T-helper 1 cell treated with Interleukin-12 subunit alpha and Interleukin-12 subunit beta and Interleukin-4 antibody, amounts not matched to agents 30 ng/mL and 1 ng/mL, for 36 hours (primary cell): Measurements from ENCODE around the gene PIPOX. TPM values are rescaled to one million over a fixed set of nuclear protein-coding genes. Genes with fewer than 3 reads are reported as not detected.
"Not testable (repeated sequence)": the region's sequence is repeated elsewhere in the genome, so short reads cannot be mapped to it uniquely, and the experiment has no call there.

Source experiments
- intact Hi-C: fragments of 100-400 bp; cut with micrococcal nuclease; formaldehyde crosslinking; loops from one replicate; pipeline ENCODE4 v1.15.1; 2024
- total RNA-seq: library from RNA; stranded (reverse); gene quantifications from 2 replicates; pipeline ENCODE4 v1.2.3, GENCODE V29; 2022

The PIPOX gene
- total RNA-seq, 1 donor from 2014 or later: 2.2 TPM

DNA sequence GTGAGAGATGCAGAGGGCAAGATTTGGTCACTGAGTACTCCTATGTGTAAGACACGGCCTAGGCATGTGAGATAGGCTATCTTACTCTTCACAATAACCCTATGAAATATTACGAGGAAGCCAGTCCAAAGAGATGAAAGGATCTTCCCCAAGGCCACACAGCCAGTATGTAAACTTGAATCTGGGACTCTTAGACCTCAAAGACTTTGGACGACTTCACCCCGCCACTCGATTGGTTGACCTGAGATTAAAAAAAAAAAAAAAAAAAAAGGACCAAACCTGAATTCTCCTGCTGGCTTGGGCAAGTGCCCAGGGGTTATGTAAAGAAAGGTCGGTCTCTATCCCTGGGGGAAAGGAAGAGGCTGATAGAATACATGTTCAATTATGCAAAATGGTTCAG lies 33.1 kb downstream of the PIPOX start:
- intact Hi-C loops: no loop called here

DNA sequence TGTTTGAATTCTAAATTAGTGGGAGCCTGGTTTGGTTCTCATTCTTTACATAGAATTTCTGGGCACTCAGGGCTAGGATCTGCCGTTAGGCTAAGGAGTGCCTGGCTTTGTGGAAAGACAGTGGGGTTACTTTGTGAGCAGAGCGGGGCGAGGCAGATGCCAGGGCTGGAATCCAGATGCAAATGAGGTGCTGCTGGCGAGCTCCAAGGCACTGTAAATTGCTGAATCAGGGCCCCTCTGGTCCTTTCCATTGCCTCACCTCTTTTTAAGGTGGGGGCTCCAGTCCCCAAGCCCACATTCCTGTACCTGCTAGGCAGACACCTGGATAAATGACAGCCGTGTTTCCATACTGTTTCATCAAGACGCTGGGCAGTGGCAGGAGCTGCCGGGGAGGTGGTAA lies 33.8 kb downstream of the PIPOX start:
- intact Hi-C loops: no loop called here

DNA sequence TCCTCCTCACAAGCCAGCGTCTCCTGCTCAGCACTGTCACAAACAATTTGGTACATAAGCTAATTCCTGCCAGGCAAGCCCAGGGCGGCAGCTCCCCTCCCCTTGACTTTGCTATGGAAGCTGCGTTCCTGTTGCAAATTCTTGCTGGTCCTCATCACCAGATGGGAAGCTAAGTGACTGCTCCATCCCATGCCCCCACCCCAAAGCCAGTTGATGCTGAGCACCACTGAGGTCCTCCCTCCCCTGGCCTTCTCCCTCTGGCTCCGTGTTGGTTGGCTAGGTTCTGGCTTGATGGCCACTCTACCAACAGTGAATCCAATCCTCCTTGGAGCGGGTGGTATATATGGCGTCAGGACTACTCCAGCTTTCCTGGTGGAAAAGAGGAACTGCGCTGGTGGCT lies 34.4 kb downstream of the PIPOX start:
- intact Hi-C loops: no loop called here

DNA sequence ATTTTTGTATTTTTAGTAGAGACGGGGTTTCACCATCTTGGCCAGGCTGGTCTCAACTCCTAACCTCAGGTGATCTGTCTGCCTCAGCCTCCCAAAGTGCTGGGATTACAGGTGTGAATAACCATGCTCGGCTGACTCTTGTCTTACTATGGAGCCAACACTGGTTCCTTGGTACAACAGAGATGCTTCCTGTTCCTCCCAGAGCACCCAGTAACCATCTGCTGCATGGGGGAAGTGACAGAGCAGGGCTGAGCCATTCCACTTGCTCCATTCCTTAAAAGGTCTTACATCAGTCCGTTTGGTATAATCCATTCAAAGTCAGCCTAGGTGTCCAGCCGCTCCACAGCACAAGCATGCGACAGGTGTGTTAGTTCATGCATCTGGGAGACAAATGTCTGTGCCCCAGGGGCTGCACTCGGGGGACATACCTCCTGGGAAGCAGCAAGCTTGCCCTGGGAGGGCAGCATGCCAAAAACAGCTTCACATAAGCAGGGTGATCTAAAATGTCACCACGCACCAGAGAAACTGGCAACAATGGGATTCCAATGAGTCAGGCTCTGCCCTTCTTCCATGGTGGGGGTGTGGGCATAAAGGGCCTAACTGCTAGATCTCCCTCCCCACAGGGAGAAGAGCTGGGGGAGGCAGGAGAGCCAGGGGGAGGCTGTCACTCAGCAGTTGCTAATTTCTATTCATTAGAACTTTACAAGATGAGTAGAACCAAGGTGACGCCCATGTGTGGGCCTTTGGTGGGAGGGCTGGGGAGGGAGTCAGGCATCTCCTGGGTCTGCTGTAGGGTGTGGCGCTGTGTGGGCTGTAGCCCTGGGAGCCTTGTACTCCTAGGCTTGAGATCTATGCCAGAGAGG lies 35.5 kb downstream of the PIPOX start:
- intact Hi-C loops: no loop called here

DNA sequence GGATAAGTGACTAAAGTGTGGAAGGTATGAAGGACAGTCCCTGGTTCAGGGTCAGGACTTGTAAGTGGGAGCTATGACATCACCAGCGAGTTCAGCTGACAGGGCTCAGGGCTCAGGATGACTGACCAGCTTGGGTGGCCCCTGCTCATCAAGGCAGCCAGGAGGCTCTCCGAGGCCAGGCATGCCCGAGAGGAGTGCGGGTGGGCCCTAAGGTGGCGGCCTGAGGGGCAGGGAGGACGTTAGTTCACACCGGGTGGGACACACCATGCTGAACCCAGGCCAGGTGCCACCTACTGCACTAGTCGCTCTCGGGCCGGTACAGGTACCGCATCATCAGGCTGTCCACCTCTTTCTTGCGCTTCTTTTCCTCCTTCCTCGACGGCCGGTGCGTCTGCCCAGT lies 36.5 kb downstream of the PIPOX start:
- intact Hi-C loops: no loop called here

DNA sequence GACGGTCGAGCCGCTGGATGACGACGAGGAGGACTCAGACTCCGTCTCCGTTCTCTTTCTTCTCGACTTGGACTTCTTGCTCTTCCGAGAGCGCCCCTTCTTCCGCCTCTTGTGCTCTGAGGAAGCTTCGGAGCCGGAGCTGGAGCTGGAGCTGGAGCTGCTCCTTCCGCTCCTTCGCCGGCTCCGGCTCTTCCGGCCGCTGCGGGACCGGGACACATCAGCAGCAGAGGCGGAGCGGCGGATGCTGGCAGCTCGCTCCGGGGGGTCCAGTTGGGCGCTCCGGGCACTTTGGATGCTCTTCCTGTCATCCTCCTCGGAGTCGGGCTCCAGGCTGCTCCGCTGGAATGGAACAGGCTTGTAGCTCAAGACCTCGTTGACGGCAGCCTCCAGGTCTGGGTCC lies 36.9 kb downstream of the PIPOX start:
- intact Hi-C loops: no loop called here

DNA sequence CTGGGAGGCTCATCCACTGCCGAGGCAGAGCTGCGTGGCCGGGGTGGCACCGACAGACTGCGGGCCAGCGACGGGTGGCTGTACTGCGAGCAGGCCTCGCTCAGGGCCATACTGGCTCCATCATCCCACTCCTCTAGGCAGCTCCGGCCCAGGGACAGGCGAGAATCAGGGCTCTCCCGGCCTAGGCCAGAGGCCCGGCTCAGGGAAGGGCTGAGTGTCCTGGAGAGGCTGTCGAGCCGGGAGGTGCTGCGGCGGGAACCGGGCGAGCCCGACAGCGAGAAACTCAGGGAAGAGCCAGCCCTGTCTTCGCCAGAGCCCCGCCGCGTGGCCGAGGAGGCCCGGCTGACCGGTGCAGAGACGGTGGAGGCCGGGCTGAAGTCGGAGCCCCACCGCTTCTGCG lies 37.4 kb downstream of the PIPOX start:
- intact Hi-C loops: no loop called here

DNA sequence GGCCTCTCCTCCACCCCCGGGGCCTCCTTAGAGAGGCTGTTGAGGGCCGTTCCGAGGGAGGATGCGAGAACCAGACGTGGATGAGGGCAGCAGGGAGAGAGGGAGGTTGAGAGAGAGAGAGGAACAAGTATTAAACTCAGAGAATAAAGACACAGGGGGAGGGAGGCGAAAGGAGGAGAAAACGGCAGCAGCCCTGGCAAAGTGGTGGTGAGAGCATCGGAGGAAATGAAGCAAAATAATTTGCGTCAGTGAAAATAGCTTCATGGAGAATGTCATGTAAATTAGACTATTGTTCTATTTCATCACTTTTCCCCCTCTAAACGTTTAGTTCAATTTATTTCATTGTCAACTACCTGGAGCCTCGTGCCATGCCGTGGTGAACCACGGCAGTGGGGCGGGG lies 38.0 kb downstream of the PIPOX start:
- intact Hi-C loops: no loop called here

DNA sequence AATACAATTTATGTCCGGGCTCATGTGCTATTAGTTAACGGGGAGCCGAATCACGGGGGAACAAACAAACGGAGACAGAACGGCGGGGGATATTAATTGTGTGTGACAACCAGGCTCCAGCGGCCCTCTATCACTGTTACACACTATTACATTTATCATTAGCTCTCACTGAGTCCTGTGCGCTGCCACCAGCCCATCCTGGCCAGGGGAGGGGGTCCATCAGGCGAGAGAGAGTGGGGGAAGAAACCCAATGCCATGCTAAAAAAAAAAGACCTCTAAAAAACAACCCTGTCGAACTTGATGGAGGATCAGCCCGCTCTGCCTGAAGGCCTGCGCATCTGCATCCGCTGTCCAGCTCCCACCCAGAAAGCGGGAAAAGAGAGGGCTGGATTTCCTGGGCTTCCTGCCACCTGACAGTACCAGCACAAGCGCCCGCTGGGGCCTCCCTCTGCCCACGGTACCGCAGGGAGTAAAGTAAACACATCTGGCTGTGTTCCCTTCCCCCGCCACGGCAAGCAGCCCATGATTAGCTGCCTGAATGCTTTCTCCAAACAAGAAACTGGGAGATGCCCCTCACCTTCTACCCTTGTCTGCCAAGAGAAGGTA lies 41.7 kb downstream of the PIPOX start:
- intact Hi-C loops: no loop called here

DNA sequence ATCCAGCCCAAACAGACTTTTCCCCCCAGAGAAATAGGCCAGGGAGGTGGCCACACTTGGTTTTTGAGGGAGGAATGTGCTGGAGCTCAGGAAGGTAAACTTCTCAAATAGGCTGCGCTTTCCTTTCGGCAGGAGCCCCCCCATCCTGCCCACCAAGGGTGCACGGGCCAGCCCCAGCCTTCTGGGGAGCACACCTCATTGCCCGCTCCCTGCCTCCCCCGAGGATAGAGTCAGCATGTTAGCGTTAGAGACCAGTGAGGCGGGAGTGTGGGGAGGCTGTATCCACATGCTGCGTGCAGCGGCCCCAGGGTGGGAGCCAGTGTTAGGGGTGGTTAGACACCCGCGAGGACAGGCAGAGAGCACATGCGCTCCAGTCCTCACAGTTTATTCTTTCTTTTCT lies 42.3 kb downstream of the PIPOX start:
- intact Hi-C loops: no loop called here

DNA sequence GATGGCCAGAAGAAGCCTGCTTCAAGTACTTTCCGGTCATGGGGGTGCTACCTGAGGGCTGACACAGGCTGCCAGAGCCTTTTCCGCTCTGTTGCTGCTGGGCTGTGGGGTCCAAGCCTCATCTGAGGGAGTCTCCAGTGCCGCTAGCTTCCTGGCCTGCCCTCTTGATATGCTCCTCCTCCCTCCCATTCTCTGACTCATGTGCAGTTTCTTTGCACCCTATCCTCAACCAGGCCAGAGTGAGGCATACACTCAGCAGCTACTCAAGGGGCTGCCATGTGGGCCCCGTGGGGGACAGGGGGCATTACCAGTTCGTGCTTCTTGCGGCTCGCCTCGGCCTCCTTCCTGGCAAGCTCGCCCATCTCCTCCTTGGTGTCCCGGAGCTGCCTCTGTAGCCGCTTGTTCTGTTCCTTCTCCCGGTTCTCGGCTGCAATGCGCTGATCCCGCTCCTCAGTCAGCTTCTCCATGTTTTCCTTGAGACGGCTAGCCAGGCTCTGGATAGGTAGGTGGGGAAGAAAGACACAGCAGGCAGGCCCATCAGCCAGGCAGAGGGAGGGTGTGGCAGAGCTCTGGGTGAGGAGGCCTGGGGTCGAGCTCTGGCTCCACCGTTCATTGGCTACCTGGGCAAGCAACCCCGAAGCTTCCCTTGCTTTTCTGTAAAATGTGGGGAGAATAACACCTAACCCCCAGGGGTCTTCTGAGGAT lies 43.8 kb downstream of the PIPOX start:
- intact Hi-C loops: no loop called here

DNA sequence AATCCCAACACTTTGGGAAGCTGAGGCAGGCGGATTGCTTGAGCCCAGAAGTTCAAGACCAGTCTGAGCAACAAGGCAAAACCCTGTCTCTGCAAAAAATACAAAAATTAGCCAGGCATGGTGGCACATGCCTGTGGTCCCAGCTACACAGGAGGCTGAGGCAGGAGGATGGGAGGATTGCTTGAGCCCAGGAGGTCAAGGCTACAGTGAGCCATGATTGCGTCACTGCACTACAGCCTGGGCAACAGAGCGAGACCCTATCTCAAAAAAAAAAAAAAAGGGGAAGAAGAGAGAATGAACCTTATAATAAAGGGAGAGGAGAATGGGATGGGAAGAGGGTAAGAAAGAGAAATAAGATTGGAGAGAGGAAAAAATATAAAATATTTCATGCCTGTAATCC lies 45.8 kb downstream of the PIPOX start:
- intact Hi-C loops: not testable (repeated sequence)

DNA sequence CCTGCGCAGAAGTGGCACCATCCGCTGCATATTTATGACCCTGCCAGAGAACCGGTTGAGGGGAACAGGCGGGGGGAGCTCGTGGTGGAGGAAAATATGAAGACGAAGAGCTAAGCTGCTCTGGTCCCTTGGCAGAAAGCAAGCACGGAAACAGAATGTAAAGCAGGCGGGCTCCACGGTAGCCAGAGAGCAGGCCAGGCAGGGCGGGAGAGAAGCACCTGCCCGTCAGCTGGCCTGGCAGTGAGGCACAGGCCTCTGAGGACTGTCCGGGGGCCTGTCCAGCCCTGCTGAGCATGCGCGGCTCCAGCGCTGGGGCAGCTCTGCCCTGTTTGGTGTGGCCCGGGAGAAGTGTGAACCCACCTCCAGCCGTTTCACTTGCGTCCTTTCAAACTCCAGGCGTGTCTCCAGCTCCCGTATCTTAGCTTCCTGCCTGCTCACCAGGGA lies 46.7 kb downstream of the PIPOX start:
- intact Hi-C loops: no loop called here

DNA sequence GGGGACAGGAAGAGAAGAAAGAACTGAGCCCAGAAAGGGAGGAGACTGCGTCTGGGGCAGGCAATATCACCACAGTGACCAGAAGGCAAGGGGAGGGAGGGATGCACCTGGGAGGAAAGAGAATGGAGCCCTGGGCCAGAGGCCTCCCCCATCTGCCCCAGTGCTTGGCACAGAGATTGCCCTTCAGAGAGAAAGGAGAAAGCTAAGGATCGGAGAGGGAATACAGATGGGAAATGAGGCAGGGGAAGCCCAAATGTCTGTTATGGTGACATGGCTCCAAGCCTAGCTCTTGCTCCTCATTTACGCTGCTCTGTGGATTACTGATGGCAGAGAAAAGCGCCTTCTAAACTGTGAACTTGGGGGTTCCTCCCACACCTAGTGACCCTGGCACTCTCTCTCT lies 47.2 kb downstream of the PIPOX start:
- intact Hi-C loops: no loop called here

DNA sequence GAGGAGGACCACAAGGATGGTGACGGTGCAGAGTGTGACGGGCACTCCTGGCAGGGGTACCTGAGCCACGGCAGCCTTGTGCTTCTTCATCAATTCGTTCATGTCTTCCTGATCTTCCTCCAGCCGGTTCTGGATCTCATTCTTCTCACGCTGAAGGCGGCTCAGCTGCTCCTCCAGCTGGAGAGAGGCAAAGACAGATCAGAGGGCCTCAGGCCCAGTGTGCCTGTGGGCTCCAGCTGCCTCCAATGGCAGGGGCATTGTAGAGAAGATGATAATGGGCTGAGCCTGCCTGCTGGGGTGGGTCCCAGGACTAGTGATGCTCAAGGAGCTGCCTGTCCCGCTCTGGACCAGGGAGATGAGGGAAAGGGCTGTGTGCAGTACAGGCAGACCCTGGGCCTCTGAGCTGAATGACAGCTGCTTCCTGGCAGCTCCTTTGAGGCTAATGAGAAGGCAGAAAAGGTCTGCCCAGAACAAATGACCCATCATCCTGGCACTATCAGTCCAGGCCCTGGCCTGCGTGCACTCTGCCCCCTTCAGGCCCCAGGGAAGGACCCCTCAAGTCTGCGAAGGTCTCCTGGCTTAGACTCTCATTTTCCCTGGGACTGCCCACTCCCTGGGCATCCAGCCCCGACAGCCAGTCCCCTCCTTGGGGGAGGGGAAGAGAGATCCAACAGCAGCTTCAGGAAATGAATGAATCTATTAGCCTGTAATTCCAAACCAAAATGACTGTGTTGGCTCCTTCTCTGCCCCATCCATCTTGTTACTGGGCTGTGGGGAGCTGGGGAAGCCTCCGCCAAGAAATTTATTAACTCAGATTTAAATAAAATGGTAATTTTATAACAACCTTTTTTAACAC lies 48.0 kb downstream of the PIPOX start:
- intact Hi-C loops: no loop called here

DNA sequence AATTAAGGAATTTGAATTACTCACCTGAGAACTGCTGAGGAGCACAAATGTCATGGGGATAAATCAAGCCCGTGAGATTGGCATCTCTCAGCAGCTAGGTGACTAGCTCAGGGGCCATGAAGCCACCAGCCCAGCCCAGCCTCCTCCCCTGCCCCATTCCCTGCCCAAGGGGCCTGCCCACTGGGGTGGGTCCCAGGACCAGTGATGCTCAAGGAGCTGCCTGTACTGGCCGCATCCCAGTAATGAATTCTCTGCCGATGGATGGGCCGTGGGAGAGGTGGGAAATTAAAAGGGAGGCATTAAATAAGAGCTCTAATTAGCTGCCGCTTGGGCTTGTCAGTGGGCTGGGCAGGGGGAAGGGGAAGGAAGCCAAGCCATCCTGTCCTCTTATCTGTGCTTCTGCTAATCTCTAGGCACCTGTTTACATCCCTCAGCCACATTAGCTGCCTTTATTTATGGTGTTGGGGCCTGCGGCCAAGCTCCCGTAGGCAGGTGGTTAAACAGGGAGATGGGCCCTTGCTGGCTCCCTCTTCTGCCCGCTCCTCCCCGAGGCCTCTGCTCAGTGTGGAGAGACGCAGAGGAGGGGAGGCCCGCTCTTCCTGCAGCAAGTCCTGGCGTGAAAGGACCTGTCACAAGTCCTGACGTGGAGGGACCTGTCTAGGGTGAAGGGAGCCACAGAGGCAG lies 48.8 kb downstream of the PIPOX start:
- intact Hi-C loops: no loop called here

DNA sequence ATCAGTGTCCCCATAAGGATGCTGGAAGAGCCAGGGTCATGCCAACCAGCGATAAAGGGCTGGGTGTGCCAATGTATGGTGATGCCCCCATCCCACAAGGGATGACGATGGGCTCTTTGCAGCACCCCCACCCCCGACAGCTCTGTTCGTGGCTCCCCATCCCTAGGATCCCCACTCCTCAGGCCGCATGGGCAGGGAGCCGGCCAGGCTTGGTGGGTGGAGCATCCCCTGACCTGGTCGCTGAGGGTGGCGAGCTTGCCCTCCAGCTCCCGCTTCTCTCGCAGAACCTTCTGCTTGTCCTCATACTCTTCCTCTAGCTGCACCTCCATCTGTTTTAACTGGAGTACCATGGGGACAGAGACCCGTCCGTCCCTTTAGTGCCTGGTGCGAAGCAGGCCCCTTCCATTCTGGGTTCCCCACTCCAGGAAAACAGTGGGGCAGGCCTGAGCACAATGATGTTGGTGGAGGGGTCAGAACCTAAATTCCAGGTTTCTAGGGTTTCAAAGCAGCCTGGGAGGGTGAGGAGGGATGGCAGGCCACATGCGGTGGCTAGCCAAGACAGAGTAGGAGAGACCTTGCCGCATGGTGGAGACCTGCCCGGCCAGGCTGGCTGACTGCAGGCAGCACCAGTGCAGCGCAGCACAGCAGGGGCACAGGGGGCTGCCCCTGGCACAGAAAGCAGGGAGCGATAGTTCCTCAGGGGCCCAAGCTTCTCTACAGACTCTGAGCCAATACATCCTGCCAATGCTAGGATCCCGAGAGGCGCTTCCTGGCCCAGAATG lies 50.3 kb downstream of the PIPOX start:
- intact Hi-C loops: no loop called here

DNA sequence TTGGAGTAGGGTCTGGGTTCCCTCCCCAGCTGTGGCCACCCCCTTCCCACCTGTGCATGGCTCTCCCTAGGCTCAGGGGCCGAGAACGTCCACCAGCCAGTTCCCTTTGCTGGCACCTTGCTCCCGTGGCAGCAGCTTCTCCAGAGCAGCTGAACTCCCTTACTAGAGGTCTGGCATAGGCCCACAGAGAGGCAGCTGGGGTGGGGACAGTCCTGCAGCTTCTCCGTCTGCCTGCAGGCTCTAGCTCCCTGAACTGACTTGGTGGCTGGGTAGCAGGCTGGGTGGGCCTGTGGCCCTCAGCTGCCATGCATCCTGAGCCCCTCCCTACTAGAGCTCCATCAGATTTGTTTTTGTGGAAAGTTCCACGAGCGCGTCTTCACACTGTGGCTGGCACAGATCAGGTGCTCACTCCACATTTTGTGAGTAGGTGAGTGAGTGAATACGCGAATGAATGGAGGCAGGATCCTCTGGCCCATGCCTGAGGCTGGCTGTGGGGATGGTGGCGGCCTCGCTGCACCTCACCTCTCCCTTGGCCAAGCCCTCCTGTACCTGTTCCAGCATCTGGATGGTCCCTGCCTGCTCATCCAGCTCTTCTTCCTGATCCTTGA lies 51.3 kb downstream of the PIPOX start:
- intact Hi-C loops: no loop called here

DNA sequence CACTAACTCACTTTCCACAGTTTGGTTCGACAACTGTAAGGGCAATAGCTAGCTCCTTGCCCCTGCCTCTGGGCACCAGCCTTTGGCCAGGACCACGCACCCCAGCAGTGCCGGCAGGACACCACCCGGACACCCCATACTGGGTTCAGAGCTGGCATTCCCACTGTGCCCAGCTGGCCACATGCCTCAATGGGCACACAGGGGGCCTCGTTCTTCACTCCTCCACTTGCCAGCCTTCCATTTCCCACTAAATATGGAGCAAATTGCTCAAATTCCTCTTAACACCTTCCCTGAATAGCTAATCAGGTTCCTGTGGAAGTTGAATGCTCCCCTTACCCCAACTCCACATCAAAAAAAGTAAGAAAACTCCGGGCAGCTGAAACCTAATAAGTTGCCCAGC lies 52.5 kb downstream of the PIPOX start:
- intact Hi-C loops: no loop called here

DNA sequence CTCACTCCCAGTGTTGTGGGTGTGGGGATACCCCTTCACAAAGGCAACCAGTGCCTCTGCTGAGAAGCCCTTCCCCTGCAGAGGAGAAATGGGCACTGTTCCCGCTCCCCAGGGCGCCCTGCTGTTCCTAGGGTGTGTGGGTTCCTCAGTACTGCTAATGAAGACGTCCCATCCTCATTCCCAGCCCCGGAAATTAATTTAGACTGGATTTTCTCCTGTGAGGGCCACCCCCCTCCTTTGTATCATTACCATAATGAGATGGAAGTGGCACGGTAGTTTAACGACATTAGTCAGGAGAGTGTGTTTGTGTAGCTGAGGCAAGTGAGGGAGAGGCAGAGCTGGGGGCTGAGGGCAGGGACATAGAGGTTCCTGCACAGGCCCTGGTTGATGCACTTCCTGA lies 53.2 kb downstream of the PIPOX start:
- intact Hi-C loops: no loop called here
